CD4-positive, alpha-beta T cell (primary cell): ENCODE results near the gene NUAK1. TPM values are rescaled to one million over a fixed set of nuclear protein-coding genes. Genes with fewer than 3 reads are reported as not detected.

Experiments used
- ATAC-seq: fragments of 200-7000 bp; cut with Tn5 transposase; one replicate; pipeline ENCODE4 v1.10.0; 2022; ENCODE audit warnings: mild to moderate bottlenecking; ENCODE audit not compliant: poor library complexity
- CTCF ChIA-PET: fragments of 350-600 bp; sonication (Branson Sonifier 250); formaldehyde crosslinking; loops from one replicate; lab custom pipeline; 2021; ENCODE audit warnings: antibody characterized with exemption, inconsistent platforms; lab: Charles Lee
- POLR2A ChIA-PET: fragments of 350-600 bp; sonication (Branson Sonifier 250); formaldehyde crosslinking; loops from one replicate; lab custom pipeline; 2021; ENCODE audit warnings: antibody characterized with exemption, inconsistent platforms; lab: Charles Lee
- DNase-seq, 14 experiments: peaks; one replicate each; pipeline ENCODE4 v3.0.0-alpha.2; 2013 to 2020; ENCODE audit warnings: mixed read lengths in 2 of 14
- H3K27ac ChIP-seq, 2 donors: one replicate each; pipeline versions ENCODE4 v1.5.1 to v1.7.0; 2013; ENCODE audit warnings: low read length in 2 of 2, low read depth in 1 of 2, mild to moderate bottlenecking in 1 of 2
- H3K27me3 ChIP-seq, 2 experiments: 1 replicate in 1 of 2; 2 replicates in 1 of 2; pipeline versions ENCODE4 v1.6.1 to v1.7.0; 2013; ENCODE audit warnings: low read length in 2 of 2, control low read depth in 1 of 2, mild to moderate bottlenecking in 1 of 2, moderate library complexity in 1 of 2; ENCODE audit not compliant: insufficient read depth in 2 of 2, control insufficient read depth in 1 of 2
- H3K36me3 ChIP-seq: one replicate; pipeline ENCODE4 v1.6.1; 2013; ENCODE audit warnings: low read length, control low read depth; ENCODE audit not compliant: insufficient read depth
- H3K4me1 ChIP-seq: one replicate; pipeline ENCODE4 v1.6.1; 2013; ENCODE audit warnings: low read length, control low read depth; ENCODE audit not compliant: insufficient read depth
- H3K4me3 ChIP-seq: one replicate; pipeline ENCODE4 v1.5.1; 2013; ENCODE audit warnings: mild to moderate bottlenecking, low read length, moderate library complexity
- H3K9me3 ChIP-seq, 2 experiments: 1 replicate in 1 of 2; 2 replicates in 1 of 2; pipeline versions ENCODE4 v1.6.1 to v1.7.0; 2013; ENCODE audit warnings: low read length in 2 of 2, mild to moderate bottlenecking in 2 of 2, control low read depth in 1 of 2, moderate library complexity in 1 of 2; ENCODE audit not compliant: control insufficient read depth in 1 of 2, insufficient read depth in 1 of 2
- H3K27ac Mint-ChIP-seq: one replicate; pipeline ENCODE4 v1.8.0; 2020; ENCODE audit warnings: mixed read lengths
- H3K27me3 Mint-ChIP-seq: one replicate; pipeline ENCODE4 v1.8.0; 2021; ENCODE audit warnings: mixed read lengths
- H3K36me3 Mint-ChIP-seq: one replicate; pipeline ENCODE4 v1.8.0; 2021; ENCODE audit warnings: low read depth, mixed read lengths
- H3K4me1 Mint-ChIP-seq: one replicate; pipeline ENCODE4 v1.8.0; 2021; ENCODE audit warnings: low read depth, mixed read lengths
- H3K4me3 Mint-ChIP-seq: one replicate; pipeline ENCODE4 v1.8.0; 2020; ENCODE audit warnings: mild to moderate bottlenecking, mixed read lengths
- H3K9me3 Mint-ChIP-seq: one replicate; pipeline ENCODE4 v1.8.0; 2020; ENCODE audit warnings: mixed read lengths
- intact Hi-C, 2 experiments: fragments of 100-400 bp; cut with DNase I in 1 of 2; cut with micrococcal nuclease in 1 of 2; formaldehyde crosslinking; loops; one replicate each; pipeline versions ENCODE4 v1.15.1 to v1.9.0; 2023 to 2025; cut with DNase I, micrococcal nuclease
- total RNA-seq, 174 experiments: library from RNA in 2 of 174; stranded (reverse) in 2 of 174; gene quantifications; one replicate each; pipeline ENCODE4 v1.2.3 and lab custom pipeline; 2021 to 2026
- TF ChIP-seq, protein P1 (sequence below): fragments of 200-600 bp; IDR thresholded peaks from one replicate; pipeline ENCODE4 v1.8.0; 2022; ENCODE audit warnings: antibody characterized with exemption, mild to moderate bottlenecking

Gene NUAK1
- total RNA-seq, 2 experiments from 2014 or later = 0.16 TPM; not detected in 1

DNA sequence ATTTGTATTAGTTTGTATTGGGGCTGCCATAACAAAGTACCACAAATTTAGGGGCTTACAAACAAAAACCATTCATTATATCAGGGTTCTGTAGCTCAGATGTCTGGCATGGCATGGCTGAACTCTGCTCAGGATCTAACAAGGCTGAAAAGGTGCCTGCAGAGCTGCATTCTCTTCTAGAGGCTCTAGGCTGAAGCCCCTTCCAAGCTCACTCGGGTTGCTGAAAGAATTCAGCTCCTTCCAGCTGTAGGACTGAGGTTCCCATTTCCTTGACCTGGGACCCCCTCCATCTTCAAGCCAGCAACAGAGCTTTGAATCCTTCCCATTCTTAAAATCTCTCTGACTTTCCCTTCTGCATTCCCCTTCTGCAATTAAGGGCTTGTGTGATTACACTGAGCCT, 90.7 kb downstream of the NUAK1 start:
- H3K27me3 Mint-ChIP-seq = peaks cover 28% of the 10 kb centered on the region
- H3K36me3 ChIP-seq = no peaks in the 10 kb centered on the region
- H3K36me3 Mint-ChIP-seq = no peaks in the 10 kb centered on the region
- ChIA-PET CTCF (no interaction called here), POLR2A (no interaction called here)
- no peak overlapping the region for H3K4me3 ChIP-seq
- DNase-seq (no peak), ATAC-seq (no peak)
- H3K4me1 ChIP-seq = no peaks in the 10 kb centered on the region
- intact Hi-C loops = no loop called here
- H3K27me3 ChIP-seq = peaks cover 0 to 7% of the 10 kb centered on the region in 2 experiments
- no peak overlapping the region for H3K4me3 Mint-ChIP-seq
- no peak overlapping the region for H3K27ac ChIP-seq
- H3K27ac Mint-ChIP-seq = no peak overlapping the region
- TF ChIP-seq, protein P1, sequence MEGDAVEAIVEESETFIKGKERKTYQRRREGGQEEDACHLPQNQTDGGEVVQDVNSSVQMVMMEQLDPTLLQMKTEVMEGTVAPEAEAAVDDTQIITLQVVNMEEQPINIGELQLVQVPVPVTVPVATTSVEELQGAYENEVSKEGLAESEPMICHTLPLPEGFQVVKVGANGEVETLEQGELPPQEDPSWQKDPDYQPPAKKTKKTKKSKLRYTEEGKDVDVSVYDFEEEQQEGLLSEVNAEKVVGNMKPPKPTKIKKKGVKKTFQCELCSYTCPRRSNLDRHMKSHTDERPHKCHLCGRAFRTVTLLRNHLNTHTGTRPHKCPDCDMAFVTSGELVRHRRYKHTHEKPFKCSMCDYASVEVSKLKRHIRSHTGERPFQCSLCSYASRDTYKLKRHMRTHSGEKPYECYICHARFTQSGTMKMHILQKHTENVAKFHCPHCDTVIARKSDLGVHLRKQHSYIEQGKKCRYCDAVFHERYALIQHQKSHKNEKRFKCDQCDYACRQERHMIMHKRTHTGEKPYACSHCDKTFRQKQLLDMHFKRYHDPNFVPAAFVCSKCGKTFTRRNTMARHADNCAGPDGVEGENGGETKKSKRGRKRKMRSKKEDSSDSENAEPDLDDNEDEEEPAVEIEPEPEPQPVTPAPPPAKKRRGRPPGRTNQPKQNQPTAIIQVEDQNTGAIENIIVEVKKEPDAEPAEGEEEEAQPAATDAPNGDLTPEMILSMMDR = no peak
- H3K9me3 Mint-ChIP-seq = no peaks in the 10 kb centered on the region
- H3K4me1 Mint-ChIP-seq = no peaks in the 10 kb centered on the region
- H3K9me3 ChIP-seq = no peaks in the 10 kb centered on the region

DNA sequence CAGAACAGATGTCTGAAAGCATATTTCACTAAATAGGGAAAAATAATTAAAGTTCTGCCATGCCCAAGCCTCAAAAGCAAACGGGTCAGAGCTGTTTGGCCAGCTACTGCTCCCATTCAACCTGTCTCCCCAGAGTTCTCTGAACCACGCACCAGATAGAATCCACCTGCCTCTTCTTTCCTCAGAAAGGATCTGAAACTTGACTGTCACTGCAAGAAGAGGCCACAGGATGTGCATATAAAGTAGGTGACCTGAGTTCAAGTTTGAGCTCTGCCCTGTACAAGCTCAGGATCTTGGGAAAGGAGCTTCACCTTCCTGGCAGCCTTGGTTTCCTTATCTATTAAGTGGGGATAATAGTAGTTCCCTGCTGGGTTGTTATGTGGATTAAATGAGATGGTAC, 91.8 kb downstream of the NUAK1 start:
- ChIA-PET CTCF (no interaction called here), POLR2A (no interaction called here)
- Mint-ChIP-seq H3K27ac (no peak overlapping the region), H3K9me3 (no peaks in the 10 kb centered on the region), H3K4me3 (no peak overlapping the region), H3K4me1 (no peaks in the 10 kb centered on the region), H3K27me3 (peaks cover 21% of the 10 kb centered on the region), H3K36me3 (no peaks in the 10 kb centered on the region)
- DNase-seq = no peak
- Histone ChIP-seq H3K9me3 (no peaks in the 10 kb centered on the region), H3K4me3 (no peak overlapping the region), H3K27ac (no peak overlapping the region), H3K4me1 (no peaks in the 10 kb centered on the region), H3K27me3 (peaks cover 0 to 7% of the 10 kb centered on the region in 2 experiments), H3K36me3 (no peaks in the 10 kb centered on the region)
- TF ChIP-seq, protein P1 = no peak
- intact Hi-C loops = no loop called here
- ATAC-seq = no peak

DNA sequence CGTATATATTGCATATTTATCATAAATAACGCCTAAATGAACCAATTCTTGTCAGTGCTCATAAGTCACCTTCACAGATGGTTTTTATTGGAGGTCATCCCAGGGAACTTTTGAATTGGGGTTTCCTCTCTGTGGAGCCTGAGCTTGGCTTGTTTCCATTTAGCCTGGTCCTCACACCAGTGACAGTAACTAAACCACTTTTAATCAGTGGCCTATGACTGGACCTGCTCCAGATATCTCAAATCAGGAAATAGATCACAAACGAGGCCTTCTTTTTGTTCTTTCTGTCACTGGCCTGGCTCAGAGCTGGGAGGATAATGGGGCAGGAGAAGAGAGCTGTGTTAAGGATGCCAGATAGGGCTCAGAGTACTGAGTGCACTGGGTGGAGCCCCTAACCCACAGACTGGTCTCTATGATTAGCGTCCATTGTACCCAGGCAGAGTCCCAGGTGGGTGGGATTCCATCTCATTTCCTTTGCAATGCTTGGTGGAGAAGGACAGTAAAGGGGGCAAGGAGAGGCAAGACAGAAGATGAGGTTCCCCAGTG, 92.4 kb downstream of the NUAK1 start:
- ChIA-PET CTCF (no interaction called here), POLR2A (no interaction called here)

More for the DNA sequence above, 92.4 kb downstream of the NUAK1 start:
- no peaks in the 10 kb centered on the region for H3K4me1 ChIP-seq
- TF ChIP-seq, protein P1 = no peak
- no peak for DNase-seq
- Mint-ChIP-seq H3K9me3 (no peaks in the 10 kb centered on the region), H3K4me3 (no peak overlapping the region), H3K36me3 (no peaks in the 10 kb centered on the region), H3K27me3 (peaks cover 20% of the 10 kb centered on the region), H3K4me1 (no peaks in the 10 kb centered on the region), H3K27ac (no peak overlapping the region)
- intact Hi-C loops = no loop called here
- no peak overlapping the region for H3K4me3 ChIP-seq
- peaks cover 0 to 9% of the 10 kb centered on the region in 2 experiments for H3K27me3 ChIP-seq
- H3K27ac ChIP-seq = no peak overlapping the region
- H3K36me3 ChIP-seq = no peaks in the 10 kb centered on the region
- no peak for ATAC-seq
- no peaks in the 10 kb centered on the region for H3K9me3 ChIP-seq
